ENCODE results near the gene NCAPD3. TPM values are rescaled to one million over a fixed set of nuclear protein-coding genes. Genes with fewer than 3 reads are reported as not detected.

NCAPD3 gene
- total and polyA plus RNA-seq, 9 of the 15 experiments (the other 6 are each of a cell fraction or from before 2014, with no cell fraction given), result 23.6 to 80.6 (median 58.6) TPM

DNA sequence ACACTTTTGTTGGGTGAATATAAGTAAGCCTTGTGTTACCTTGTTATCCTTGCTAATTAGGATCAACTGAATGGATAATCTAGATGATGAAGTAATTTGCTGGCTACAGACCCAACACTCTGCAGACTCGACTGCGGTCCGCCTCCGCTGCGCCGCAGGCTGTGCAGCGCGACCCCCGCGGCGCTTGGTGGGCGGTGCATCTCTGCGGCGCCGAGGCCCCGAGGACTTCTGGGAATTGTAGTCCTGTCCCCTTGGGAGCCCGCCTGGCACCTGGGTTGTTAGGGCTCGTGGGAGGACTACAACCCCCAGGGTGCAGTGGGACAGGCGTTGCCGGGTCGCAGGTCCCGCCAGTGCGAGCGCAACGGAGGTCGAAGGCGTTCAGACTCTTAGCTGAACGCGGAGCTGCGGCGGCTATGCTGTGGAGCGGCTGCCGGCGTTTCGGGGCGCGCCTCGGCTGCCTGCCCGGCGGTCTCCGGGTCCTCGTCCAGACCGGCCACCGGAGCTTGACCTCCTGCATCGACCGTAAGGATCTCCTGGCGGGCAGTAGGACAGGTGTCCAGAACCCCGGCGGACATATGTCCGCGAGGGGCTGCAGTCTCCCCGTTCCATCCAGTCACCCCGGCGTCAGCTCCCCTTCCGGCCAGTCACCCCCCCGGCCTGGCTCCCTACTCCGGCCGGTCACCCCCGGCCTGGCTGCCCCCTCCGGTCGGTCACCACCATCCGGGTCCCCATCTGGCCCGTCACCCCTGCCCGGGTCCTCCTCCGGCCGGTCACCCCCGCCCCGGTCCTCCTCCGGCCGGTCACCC lies 29.6 kb upstream of the NCAPD3 start, which contains the start of the genes ACAD8 and THYN1 (continued):
- TF ChIP-seq, protein P1, sequence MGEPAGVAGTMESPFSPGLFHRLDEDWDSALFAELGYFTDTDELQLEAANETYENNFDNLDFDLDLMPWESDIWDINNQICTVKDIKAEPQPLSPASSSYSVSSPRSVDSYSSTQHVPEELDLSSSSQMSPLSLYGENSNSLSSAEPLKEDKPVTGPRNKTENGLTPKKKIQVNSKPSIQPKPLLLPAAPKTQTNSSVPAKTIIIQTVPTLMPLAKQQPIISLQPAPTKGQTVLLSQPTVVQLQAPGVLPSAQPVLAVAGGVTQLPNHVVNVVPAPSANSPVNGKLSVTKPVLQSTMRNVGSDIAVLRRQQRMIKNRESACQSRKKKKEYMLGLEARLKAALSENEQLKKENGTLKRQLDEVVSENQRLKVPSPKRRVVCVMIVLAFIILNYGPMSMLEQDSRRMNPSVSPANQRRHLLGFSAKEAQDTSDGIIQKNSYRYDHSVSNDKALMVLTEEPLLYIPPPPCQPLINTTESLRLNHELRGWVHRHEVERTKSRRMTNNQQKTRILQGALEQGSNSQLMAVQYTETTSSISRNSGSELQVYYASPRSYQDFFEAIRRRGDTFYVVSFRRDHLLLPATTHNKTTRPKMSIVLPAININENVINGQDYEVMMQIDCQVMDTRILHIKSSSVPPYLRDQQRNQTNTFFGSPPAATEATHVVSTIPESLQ (CRISPR knock-in tag; IDR thresholded peaks at IDR 0.05), result no peak
- TF ChIP-seq TBL1XR1 (IDR thresholded peaks at IDR 0.05; ENCODE audit: low read length in 2 of 2) (no peak), FOXA3 (CRISPR knock-in tag; conservative IDR thresholded peaks at IDR 0.05 in 1 of 2, IDR thresholded peaks at IDR 0.05 in 1 of 2) (no peak), SIN3A (IDR thresholded peaks at IDR 0.05; ENCODE audit: borderline replicate concordance in 2 of 2, control insufficient read depth in 1 of 2, low read depth in 2 of 2, low read length in 2 of 2) (peak; percentile 28 to 76; a peak in 2 of 4 replicates), MED1 (CRISPR knock-in tag; IDR thresholded peaks at IDR 0.05; ENCODE audit: borderline replicate concordance) (no peak), RBM39 (optimal IDR thresholded peaks at IDR 0.05; ENCODE audit: low read depth, low read length) (no peak), ARID1B (IDR thresholded peaks at IDR 0.05) (no peak), XRCC4 (IDR thresholded peaks at IDR 0.05; ENCODE audit: extremely low read depth, insufficient read depth, insufficient read length) (no peak), HCFC1 (IDR thresholded peaks at IDR 0.05; ENCODE audit: low read depth, low read length) (peak; percentile 97), HLTF (IDR thresholded peaks at IDR 0.05) (no peak), NR4A1 (CRISPR knock-in tag; IDR thresholded peaks at IDR 0.05) (no peak), NR4A1 (tag; IDR thresholded peaks at IDR 0.05) (no peak), EP300 (IDR thresholded peaks at IDR 0.05; ENCODE audit: low read length) (no peak), HMG20A (CRISPR knock-in tag; conservative IDR thresholded peaks at IDR 0.05) (no peak), PURB (CRISPR knock-in tag; IDR thresholded peaks at IDR 0.05; ENCODE audit: low read depth) (no peak), ZNF12 (CRISPR knock-in tag; IDR thresholded peaks at IDR 0.05) (no peak)
- TF ChIP-seq, protein P2, sequence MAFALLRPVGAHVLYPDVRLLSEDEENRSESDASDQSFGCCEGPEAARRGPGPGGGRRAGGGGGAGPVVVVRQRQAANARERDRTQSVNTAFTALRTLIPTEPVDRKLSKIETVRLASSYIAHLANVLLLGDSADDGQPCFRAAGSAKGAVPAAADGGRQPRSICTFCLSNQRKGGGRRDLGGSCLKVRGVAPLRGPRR (CRISPR knock-in tag; IDR thresholded peaks at IDR 0.05), result no peak
- TF ChIP-seq, protein P3, sequence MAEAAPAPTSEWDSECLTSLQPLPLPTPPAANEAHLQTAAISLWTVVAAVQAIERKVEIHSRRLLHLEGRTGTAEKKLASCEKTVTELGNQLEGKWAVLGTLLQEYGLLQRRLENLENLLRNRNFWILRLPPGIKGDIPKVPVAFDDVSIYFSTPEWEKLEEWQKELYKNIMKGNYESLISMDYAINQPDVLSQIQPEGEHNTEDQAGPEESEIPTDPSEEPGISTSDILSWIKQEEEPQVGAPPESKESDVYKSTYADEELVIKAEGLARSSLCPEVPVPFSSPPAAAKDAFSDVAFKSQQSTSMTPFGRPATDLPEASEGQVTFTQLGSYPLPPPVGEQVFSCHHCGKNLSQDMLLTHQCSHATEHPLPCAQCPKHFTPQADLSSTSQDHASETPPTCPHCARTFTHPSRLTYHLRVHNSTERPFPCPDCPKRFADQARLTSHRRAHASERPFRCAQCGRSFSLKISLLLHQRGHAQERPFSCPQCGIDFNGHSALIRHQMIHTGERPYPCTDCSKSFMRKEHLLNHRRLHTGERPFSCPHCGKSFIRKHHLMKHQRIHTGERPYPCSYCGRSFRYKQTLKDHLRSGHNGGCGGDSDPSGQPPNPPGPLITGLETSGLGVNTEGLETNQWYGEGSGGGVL (CRISPR knock-in tag; IDR thresholded peaks at IDR 0.05), result no peak
- TF ChIP-seq, protein P4, sequence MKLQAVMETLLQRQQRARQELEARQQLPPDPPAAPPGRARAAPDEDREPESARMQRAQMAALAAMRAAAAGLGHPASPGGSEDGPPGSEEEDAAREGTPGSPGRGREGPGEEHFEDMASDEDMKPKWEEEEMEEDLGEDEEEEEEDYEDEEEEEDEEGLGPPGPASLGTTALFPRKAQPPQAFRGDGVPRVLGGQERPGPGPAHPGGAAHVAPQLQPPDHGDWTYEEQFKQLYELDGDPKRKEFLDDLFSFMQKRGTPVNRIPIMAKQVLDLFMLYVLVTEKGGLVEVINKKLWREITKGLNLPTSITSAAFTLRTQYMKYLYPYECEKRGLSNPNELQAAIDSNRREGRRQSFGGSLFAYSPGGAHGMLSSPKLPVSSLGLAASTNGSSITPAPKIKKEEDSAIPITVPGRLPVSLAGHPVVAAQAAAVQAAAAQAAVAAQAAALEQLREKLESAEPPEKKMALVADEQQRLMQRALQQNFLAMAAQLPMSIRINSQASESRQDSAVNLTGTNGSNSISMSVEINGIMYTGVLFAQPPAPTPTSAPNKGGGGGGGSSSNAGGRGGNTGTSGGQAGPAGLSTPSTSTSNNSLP (IDR thresholded peaks at IDR 0.05; ENCODE audit: borderline replicate concordance, low read depth, low read length), result no peak
- TF ChIP-seq, protein P5, sequence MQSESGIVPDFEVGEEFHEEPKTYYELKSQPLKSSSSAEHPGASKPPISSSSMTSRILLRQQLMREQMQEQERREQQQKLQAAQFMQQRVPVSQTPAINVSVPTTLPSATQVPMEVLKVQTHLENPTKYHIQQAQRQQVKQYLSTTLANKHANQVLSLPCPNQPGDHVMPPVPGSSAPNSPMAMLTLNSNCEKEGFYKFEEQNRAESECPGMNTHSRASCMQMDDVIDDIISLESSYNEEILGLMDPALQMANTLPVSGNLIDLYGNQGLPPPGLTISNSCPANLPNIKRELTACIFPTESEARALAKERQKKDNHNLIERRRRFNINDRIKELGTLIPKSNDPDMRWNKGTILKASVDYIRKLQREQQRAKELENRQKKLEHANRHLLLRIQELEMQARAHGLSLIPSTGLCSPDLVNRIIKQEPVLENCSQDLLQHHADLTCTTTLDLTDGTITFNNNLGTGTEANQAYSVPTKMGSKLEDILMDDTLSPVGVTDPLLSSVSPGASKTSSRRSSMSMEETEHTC (IDR thresholded peaks at IDR 0.05), result no peak
